HepG2 (cell line): ENCODE data around the gene MITF.

Source experiments
- CTCF ChIP-seq: sonication (generic); formaldehyde crosslinking; IDR thresholded peaks from 2 replicates; pipeline ENCODE4 v1.5.0; 2020; ENCODE audit warnings: mild to moderate bottlenecking, missing genetic modification reagents, moderate library complexity
- JUNB ChIP-seq: sonication (generic); formaldehyde crosslinking; IDR thresholded peaks from 2 replicates; pipeline ENCODE4 v1.8.0; 2022; ENCODE audit warnings: missing genetic modification reagents, mild to moderate bottlenecking, borderline replicate concordance
- MATR3 ChIP-seq: sonication (generic); formaldehyde crosslinking; IDR thresholded peaks from 2 replicates; pipeline ENCODE4 v1.4.0; 2020; ENCODE audit warnings: missing genetic modification reagents
- NFE2L2 ChIP-seq: fragments of 150-350 bp; IDR thresholded peaks from 2 replicates; pipeline ENCODE4 v1.6.1; 2014; ENCODE audit warnings: low read length
- POLR2AphosphoS2 ChIP-seq: IDR thresholded peaks from 2 replicates; pipeline ENCODE4 v1.6.1; 2011; ENCODE audit warnings: low read depth, low read length, improper control_type of control experiment
- TAF1 ChIP-seq: sonication (generic); formaldehyde crosslinking; IDR thresholded peaks from 2 replicates; pipeline ENCODE4 v1.4.0; 2020; ENCODE audit warnings: missing genetic modification reagents
- ZBTB46 ChIP-seq: sonication (generic); formaldehyde crosslinking; IDR thresholded peaks from 2 replicates; pipeline ENCODE4 v1.4.0; 2020; ENCODE audit warnings: mild to moderate bottlenecking, missing genetic modification reagents, borderline replicate concordance
- ZFP91 ChIP-seq: sonication (generic); formaldehyde crosslinking; IDR thresholded peaks from 2 replicates; pipeline ENCODE4 v1.9.0; 2022; ENCODE audit warnings: missing genetic modification reagents, mild to moderate bottlenecking, borderline replicate concordance
- ZNF83 ChIP-seq: sonication (generic); formaldehyde crosslinking; IDR thresholded peaks from 2 replicates; pipeline ENCODE4 v1.4.0; 2020; ENCODE audit warnings: missing genetic modification reagents, mild to moderate bottlenecking, borderline replicate concordance

GRCh38 chr3:69998759-69999139 lies 259.5 kb downstream of the MITF start:
- TF ChIP-seq ZNF83 (CRISPR knock-in tag) = no peak
- no peak for TF ChIP-seq CTCF (CRISPR knock-in tag)
- TF ChIP-seq JUNB = no peak
- no peak for TF ChIP-seq ZFP91 (CRISPR knock-in tag)
- no peak for TF ChIP-seq TAF1 (CRISPR knock-in tag)
- TF ChIP-seq POLR2AphosphoS2 = no peak
- no peak for TF ChIP-seq ZBTB46 (CRISPR knock-in tag)
- no peak for TF ChIP-seq NFE2L2
- TF ChIP-seq MATR3 (CRISPR knock-in tag) = no peak
